ENCODE results near the gene FRMD4A.

- TF ChIP-seq POLR2A (IDR thresholded peaks at IDR 0.05), result no peak
- TF ChIP-seq, protein P1, sequence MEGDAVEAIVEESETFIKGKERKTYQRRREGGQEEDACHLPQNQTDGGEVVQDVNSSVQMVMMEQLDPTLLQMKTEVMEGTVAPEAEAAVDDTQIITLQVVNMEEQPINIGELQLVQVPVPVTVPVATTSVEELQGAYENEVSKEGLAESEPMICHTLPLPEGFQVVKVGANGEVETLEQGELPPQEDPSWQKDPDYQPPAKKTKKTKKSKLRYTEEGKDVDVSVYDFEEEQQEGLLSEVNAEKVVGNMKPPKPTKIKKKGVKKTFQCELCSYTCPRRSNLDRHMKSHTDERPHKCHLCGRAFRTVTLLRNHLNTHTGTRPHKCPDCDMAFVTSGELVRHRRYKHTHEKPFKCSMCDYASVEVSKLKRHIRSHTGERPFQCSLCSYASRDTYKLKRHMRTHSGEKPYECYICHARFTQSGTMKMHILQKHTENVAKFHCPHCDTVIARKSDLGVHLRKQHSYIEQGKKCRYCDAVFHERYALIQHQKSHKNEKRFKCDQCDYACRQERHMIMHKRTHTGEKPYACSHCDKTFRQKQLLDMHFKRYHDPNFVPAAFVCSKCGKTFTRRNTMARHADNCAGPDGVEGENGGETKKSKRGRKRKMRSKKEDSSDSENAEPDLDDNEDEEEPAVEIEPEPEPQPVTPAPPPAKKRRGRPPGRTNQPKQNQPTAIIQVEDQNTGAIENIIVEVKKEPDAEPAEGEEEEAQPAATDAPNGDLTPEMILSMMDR (IDR thresholded peaks at IDR 0.05), result no peak
These were observed 170.4 kb downstream of the FRMD4A start for GRCh38 chr10:14160299-14160698.
